ENCODE data around the gene RNPS1. TPM values are rescaled to one million over a fixed set of nuclear protein-coding genes. Genes with fewer than 3 reads are reported as not detected.

RNPS1 gene
- total and polyA plus RNA-seq, 9 of the 15 experiments (the other 6 are each of a cell fraction or from before 2014, with no cell fraction given), result 44.9 to 338 (median 202) TPM

DNA sequence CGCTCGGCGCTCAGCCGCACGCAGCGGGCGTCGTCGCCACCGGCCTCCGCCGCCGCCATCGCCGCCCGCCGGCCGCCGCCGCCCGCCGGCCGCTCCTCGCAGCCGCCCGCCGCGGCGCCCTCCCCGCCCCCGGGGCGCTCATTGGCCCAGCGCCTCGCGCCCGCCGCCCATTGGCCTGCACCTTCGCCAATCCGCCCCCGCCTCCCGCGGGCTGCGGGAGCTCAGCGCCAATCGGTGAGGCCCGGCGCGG, 53.3 kb downstream of the RNPS1 start, which contains the start of gene PGP (continued):
- TF ChIP-seq CHD4 (IDR thresholded peaks at IDR 0.05; ENCODE audit: insufficient read depth, insufficient replicate concordance, low read depth, low read length, poor library complexity, severe bottlenecking), result no peak
- no peak for TF ChIP-seq HNRNPL (IDR thresholded peaks at IDR 0.05; ENCODE audit: low read depth, low read length)
- peak; percentile 91; the same call in 1 of the 2 replicates for TF ChIP-seq ZNF311 (CRISPR knock-in tag; IDR thresholded peaks at IDR 0.05)
- TF ChIP-seq SMAD2 (IDR thresholded peaks at IDR 0.05; ENCODE audit: low read depth, low read length), result no peak
- TF ChIP-seq, protein P1, sequence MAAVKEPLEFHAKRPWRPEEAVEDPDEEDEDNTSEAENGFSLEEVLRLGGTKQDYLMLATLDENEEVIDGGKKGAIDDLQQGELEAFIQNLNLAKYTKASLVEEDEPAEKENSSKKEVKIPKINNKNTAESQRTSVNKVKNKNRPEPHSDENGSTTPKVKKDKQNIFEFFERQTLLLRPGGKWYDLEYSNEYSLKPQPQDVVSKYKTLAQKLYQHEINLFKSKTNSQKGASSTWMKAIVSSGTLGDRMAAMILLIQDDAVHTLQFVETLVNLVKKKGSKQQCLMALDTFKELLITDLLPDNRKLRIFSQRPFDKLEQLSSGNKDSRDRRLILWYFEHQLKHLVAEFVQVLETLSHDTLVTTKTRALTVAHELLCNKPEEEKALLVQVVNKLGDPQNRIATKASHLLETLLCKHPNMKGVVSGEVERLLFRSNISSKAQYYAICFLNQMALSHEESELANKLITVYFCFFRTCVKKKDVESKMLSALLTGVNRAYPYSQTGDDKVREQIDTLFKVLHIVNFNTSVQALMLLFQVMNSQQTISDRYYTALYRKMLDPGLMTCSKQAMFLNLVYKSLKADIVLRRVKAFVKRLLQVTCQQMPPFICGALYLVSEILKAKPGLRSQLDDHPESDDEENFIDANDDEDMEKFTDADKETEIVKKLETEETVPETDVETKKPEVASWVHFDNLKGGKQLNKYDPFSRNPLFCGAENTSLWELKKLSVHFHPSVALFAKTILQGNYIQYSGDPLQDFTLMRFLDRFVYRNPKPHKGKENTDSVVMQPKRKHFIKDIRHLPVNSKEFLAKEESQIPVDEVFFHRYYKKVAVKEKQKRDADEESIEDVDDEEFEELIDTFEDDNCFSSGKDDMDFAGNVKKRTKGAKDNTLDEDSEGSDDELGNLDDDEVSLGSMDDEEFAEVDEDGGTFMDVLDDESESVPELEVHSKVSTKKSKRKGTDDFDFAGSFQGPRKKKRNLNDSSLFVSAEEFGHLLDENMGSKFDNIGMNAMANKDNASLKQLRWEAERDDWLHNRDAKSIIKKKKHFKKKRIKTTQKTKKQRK (IDR thresholded peaks at IDR 0.05; ENCODE audit: borderline replicate concordance, low read depth, low read length), result peak; percentile 61; the same call in 1 of the 2 replicates
- no peak for TF ChIP-seq SRSF7 (optimal IDR thresholded peaks at IDR 0.05; ENCODE audit: low read depth, low read length)
- TF ChIP-seq, protein P2, sequence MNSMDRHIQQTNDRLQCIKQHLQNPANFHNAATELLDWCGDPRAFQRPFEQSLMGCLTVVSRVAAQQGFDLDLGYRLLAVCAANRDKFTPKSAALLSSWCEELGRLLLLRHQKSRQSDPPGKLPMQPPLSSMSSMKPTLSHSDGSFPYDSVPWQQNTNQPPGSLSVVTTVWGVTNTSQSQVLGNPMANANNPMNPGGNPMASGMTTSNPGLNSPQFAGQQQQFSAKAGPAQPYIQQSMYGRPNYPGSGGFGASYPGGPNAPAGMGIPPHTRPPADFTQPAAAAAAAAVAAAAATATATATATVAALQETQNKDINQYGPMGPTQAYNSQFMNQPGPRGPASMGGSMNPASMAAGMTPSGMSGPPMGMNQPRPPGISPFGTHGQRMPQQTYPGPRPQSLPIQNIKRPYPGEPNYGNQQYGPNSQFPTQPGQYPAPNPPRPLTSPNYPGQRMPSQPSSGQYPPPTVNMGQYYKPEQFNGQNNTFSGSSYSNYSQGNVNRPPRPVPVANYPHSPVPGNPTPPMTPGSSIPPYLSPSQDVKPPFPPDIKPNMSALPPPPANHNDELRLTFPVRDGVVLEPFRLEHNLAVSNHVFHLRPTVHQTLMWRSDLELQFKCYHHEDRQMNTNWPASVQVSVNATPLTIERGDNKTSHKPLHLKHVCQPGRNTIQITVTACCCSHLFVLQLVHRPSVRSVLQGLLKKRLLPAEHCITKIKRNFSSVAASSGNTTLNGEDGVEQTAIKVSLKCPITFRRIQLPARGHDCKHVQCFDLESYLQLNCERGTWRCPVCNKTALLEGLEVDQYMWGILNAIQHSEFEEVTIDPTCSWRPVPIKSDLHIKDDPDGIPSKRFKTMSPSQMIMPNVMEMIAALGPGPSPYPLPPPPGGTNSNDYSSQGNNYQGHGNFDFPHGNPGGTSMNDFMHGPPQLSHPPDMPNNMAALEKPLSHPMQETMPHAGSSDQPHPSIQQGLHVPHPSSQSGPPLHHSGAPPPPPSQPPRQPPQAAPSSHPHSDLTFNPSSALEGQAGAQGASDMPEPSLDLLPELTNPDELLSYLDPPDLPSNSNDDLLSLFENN (IDR thresholded peaks at IDR 0.05; ENCODE audit: low read depth in 2 of 2, low read length in 2 of 2), result no peak
- no peak for TF ChIP-seq CBFB (CRISPR knock-in tag; IDR thresholded peaks at IDR 0.05)
- TF ChIP-seq KAT2B (IDR thresholded peaks at IDR 0.05; ENCODE audit: low read depth, low read length), result no peak
- TF ChIP-seq, protein P3, sequence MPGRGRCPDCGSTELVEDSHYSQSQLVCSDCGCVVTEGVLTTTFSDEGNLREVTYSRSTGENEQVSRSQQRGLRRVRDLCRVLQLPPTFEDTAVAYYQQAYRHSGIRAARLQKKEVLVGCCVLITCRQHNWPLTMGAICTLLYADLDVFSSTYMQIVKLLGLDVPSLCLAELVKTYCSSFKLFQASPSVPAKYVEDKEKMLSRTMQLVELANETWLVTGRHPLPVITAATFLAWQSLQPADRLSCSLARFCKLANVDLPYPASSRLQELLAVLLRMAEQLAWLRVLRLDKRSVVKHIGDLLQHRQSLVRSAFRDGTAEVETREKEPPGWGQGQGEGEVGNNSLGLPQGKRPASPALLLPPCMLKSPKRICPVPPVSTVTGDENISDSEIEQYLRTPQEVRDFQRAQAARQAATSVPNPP (IDR thresholded peaks at IDR 0.05; ENCODE audit: borderline replicate concordance, insufficient read depth, insufficient read length), result no peak
- peak; percentile 98; the same call in 1 of the 2 replicates for TF ChIP-seq ZNF584 (CRISPR knock-in tag; IDR thresholded peaks at IDR 0.05; ENCODE audit: low read depth)
- TF ChIP-seq FIP1L1 (IDR thresholded peaks at IDR 0.05; ENCODE audit: low read depth, low read length, poor library complexity, severe bottlenecking), result no peak
- TF ChIP-seq GABPA (tag; conservative IDR thresholded peaks at IDR 0.05; ENCODE audit: low read depth), result peak; percentile 77
- no peak for TF ChIP-seq U2AF2 (optimal IDR thresholded peaks at IDR 0.05; ENCODE audit: low read depth, low read length)
- TF ChIP-seq, protein P4, sequence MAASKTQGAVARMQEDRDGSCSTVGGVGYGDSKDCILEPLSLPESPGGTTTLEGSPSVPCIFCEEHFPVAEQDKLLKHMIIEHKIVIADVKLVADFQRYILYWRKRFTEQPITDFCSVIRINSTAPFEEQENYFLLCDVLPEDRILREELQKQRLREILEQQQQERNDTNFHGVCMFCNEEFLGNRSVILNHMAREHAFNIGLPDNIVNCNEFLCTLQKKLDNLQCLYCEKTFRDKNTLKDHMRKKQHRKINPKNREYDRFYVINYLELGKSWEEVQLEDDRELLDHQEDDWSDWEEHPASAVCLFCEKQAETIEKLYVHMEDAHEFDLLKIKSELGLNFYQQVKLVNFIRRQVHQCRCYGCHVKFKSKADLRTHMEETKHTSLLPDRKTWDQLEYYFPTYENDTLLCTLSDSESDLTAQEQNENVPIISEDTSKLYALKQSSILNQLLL (CRISPR knock-in tag; IDR thresholded peaks at IDR 0.05; ENCODE audit: borderline replicate concordance), result no peak
- TF ChIP-seq BCL6 (CRISPR knock-in tag; IDR thresholded peaks at IDR 0.05), result peak; percentile 67; the same call in 1 of the 2 replicates
- peak; percentile 96 for TF ChIP-seq OTX1 (CRISPR knock-in tag; IDR thresholded peaks at IDR 0.05)
- TF ChIP-seq CAMTA2 (CRISPR knock-in tag; conservative IDR thresholded peaks at IDR 0.05), result no peak
- TF ChIP-seq DIDO1 (tag; IDR thresholded peaks at IDR 0.05; ENCODE audit: low read depth), result no peak

All from K562 (cell line).